Choroid plexus epithelial cell (primary cell): Measurements from ENCODE around the gene FAM50B.
"Not testable (repeated sequence)": the region's sequence is repeated elsewhere in the genome, so short reads cannot be mapped to it uniquely, and the experiment has no call there.

Source experiments
- DNase-seq: peaks from one replicate; pipeline ENCODE4 v3.0.0-alpha.2; 2010; ENCODE audit warnings: low read depth
- H3K4me3 ChIP-seq: 2 replicates; pipeline ENCODE4 v1.5.1; 2011; ENCODE audit warnings: low read depth, mild to moderate bottlenecking, control low read depth, low read length, moderate library complexity
- TF ChIP-seq, protein P1 (sequence below): conservative IDR thresholded peaks from 2 replicates; pipeline ENCODE4 v1.5.1; 2011; ENCODE audit warnings: low read depth, mild to moderate bottlenecking, control low read depth, inconsistent platforms, low read length, moderate library complexity

The FAM50B gene

DNA sequence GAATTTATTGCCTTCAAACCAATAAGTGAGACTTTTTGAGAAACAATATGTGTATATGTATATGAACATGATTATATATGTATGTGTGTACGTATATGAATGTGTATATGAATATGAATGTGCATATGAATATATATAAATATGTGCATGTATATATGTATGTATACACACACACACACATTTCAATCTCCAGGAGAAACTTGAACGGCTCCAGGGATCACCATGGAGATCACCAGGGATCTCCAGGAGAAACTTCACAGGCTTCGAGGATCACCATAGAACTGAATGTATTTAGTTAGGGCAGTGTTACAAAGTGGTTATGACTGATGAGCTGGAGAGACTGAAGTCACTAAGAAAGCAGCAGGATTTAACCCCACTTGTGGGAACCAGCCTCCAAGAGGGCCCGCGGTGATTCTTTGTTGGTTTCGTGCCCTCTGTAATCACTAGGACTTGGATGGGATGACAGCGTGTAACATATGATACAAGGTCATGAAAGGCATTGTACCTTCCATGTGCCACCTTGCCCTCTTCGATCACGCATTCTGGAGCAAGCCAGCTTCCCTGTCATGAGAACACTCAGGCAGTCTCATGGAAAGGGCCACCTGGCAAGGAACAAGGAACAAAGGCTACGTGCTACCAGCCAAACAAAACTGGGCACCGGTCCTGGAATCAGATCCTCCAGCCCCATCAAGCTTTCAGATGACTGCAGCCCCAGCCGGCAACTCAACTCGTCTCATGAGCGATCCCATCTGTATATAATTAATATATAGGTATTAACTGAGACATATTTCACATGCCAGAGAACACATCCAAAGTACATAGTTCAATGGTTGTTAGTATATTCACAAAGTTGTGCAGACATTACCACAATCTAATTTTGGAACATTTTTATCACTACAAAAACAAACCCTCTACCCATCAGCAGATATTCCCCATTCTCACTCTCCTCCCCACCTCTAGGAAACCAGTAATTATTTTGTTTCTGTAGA is 8.6 kb downstream of the FAM50B start:
- TF ChIP-seq, protein P1, sequence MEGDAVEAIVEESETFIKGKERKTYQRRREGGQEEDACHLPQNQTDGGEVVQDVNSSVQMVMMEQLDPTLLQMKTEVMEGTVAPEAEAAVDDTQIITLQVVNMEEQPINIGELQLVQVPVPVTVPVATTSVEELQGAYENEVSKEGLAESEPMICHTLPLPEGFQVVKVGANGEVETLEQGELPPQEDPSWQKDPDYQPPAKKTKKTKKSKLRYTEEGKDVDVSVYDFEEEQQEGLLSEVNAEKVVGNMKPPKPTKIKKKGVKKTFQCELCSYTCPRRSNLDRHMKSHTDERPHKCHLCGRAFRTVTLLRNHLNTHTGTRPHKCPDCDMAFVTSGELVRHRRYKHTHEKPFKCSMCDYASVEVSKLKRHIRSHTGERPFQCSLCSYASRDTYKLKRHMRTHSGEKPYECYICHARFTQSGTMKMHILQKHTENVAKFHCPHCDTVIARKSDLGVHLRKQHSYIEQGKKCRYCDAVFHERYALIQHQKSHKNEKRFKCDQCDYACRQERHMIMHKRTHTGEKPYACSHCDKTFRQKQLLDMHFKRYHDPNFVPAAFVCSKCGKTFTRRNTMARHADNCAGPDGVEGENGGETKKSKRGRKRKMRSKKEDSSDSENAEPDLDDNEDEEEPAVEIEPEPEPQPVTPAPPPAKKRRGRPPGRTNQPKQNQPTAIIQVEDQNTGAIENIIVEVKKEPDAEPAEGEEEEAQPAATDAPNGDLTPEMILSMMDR = no peak
- no peak for DNase-seq
- H3K4me3 ChIP-seq = no peak overlapping the region

DNA sequence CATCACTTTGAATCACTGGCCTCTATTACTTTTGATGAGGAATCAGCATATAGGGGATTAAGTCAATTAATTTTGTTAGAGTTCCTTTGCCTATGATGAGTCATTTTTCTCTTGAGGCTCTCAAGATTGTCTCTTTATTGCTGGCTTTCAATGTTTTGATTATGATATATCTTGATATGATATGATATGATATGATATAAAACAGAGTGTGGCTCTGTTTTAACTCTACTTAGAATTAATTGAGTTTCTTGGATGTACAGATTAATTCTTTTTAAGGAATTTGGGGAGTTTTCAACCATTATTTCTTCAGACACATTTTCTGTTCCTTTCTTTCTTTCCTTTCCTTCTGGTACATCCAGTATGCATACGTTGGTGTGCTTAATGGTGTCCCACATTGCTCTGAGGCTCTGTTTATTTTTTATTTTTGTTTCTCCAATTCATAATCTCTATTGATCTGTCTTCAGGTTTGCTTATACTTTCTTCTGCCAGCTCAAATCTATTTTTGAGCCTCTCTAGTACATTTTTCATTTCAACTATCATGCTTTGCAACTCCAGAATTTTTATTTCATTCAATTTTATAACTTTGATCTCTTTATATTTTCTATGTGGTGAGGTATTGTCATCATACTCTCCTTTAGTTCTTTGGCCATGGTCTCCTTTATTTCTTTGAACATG is 10.8 kb downstream of the FAM50B start:
- no peak for DNase-seq
- TF ChIP-seq, protein P1 = no peak
- no peak overlapping the region for H3K4me3 ChIP-seq

DNA sequence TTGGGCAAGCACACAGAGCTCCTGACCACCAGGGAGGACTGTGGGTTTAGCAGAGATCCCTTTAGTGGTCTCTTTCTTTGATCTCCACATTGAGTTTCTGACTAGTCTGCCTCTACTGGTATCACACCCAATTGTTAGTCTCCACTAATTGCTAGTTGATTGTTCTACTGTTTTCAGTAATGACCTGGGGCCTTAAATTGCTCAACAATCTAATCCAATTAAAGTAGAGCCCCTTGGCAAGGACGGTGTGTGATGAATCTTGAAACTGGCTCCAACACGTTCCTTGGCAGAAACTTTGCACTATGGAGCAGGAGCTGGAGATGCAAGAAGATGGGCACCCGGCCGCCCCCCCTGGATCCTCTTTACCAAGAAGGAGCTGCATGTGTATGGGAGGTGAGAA is 12.3 kb downstream of the FAM50B start:
- no peak for DNase-seq
- TF ChIP-seq, protein P1 = no peak

DNA sequence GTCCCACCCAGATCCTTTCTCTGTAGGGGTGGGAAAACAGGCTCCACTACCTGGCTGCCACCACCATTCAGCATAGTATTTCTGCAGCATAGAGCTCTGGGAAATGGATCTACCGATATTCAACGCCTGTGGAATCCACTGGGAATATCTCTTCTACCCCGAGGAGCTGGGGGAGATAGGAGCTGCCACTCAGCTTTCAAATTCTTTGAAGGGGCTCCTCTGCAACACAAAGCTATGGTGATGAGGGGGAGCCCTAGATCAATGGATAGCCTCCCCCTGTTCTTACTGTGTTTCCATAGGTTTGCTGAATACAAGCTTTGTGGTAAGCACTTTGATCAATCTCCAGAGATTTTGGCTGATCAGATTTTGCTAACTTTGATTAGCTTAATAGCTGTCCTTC is 12.9 kb downstream of the FAM50B start:
- no peak for DNase-seq
- H3K4me3 ChIP-seq = no peak overlapping the region
- TF ChIP-seq, protein P1 = no peak

More for the DNA sequence above, 12.3 kb downstream of the FAM50B start:
- no peak overlapping the region for H3K4me3 ChIP-seq

DNA sequence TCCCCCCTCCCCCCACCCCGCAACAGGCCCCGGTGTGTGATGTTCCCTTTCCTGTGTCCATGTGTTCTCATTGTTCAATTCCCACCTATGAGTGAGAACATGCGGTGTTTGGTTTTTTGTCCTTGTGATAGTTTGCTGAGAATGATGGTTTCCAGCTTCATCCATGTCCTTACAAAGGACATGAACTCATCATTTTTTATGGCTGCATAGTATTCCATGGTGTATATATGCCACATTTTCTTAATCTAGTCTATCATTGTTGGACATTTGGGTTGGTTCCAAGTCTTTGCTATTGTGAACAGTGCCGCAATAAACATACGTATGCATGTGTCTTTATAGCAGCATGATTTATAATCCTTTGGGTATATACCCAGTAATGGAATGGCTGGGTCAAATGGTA is 14.1 kb downstream of the FAM50B start:
- H3K4me3 ChIP-seq, DNase-seq: not testable (repeated sequence)

DNA sequence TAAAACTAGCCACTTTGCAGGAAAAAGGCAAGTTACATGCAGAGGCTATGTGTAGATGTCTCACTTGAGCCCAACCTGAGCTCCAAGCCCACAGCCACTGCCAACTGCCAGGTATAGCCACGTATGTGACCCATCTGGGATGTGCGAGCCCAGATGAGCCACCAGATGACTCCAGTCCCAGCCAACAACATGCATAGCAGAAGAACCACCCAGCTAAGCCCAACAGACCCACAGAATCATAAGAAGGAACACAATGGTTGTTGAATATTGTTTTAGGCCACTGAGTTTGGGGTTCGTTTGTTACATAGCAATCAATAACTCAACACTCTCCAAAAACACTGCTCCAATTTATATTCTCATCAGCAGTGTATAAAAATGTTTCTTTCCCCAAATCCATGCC is 16.3 kb downstream of the FAM50B start:
- TF ChIP-seq, protein P1 = no peak
- DNase-seq = no peak
- no peak overlapping the region for H3K4me3 ChIP-seq

DNA sequence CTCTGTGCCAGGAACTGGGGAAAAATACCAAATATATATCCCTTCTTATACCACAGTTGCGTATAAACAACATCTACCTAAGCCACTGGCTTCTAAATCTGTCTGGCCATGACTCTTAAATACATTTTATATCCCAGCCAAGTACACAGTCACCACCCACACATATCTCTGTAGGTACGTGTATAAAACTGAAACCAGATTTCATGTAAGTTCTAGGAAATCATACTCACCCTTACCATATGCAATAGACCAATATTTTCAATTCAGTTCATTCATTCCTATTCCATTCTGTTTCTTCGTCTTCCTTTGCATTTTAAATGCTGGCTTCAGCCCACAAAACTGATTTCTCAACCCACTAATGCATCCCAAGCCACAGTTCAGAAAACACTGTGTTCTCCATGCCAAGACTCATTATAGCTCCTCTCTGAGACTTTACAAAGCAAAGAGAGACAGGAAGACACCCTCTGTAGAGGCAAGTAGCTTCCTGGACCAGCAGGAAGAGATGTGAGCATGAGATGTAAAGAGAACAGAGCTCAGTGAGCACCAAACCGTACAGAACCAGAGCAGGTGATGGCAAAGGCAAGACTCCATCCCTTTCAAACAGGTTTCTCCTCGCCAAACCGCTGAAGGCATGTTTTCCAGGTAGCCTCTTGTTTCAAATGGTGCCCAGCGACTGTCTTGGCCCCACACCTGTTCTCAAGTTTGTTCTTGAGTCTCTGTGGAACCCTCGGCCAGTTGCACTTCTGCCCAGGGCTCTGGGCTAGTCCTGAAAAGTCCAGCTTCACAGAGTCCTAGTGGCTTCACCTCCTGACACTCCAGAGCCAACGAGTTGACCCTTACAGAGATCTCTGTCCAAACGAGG is 18.7 kb downstream of the FAM50B start:
- no peak for DNase-seq
- H3K4me3 ChIP-seq = no peak overlapping the region
- TF ChIP-seq, protein P1 = no peak
